GM18505 (cell line): Measurements from ENCODE around the gene FMN2.

Experiments used
- ATAC-seq: cut with Tn5 transposase; IDR thresholded peaks from one replicate; pipeline ENCODE4 v1.9.1; 2021; ENCODE audit not compliant: unreplicated experiment
- POLR2A ChIP-seq: IDR thresholded peaks from 4 replicates; pipeline ENCODE4 v1.6.1; 2011; ENCODE audit warnings: borderline replicate concordance; ENCODE audit not compliant: insufficient read depth, insufficient read length; ENCODE audit errors: extremely low read depth

FMN2 gene

GRCh38 chr1:240280560-240281322, 189.1 kb downstream of the FMN2 start:
- TF ChIP-seq POLR2A = no peak
- no peak for ATAC-seq

GRCh38 chr1:240282061-240282830, 190.6 kb downstream of the FMN2 start:
- no peak for ATAC-seq
- TF ChIP-seq POLR2A = no peak

- no peak for ATAC-seq
- TF ChIP-seq POLR2A = no peak
Measured at GRCh38 chr1:240284656-240285414, 193.2 kb downstream of the FMN2 start.

GRCh38 chr1:240285540-240285939, 193.9 kb downstream of the FMN2 start:
- no peak for ATAC-seq
- TF ChIP-seq POLR2A = no peak

- TF ChIP-seq POLR2A = no peak
- no peak for ATAC-seq
Measured at GRCh38 chr1:240287722-240288121, 196.0 kb downstream of the FMN2 start.

GRCh38 chr1:240293706-240294105, 202.0 kb downstream of the FMN2 start:
- no peak for TF ChIP-seq POLR2A
- no peak for ATAC-seq

GRCh38 chr1:240294566-240294965, 202.9 kb downstream of the FMN2 start:
- ATAC-seq = no peak
- TF ChIP-seq POLR2A = no peak

- TF ChIP-seq POLR2A = no peak
- ATAC-seq = no peak
Measured at GRCh38 chr1:240295811-240296210, 204.1 kb downstream of the FMN2 start.

- ATAC-seq = no peak
- no peak for TF ChIP-seq POLR2A
Measured at GRCh38 chr1:240304466-240304865, 212.8 kb downstream of the FMN2 start.

GRCh38 chr1:240306673-240307072, 215.0 kb downstream of the FMN2 start:
- ATAC-seq = no peak
- no peak for TF ChIP-seq POLR2A

GRCh38 chr1:240308096-240308495, 216.4 kb downstream of the FMN2 start:
- ATAC-seq = no peak
- TF ChIP-seq POLR2A = no peak

GRCh38 chr1:240309769-240310168, 218.1 kb downstream of the FMN2 start:
- TF ChIP-seq POLR2A = no peak
- no peak for ATAC-seq

GRCh38 chr1:240310226-240310925, 218.7 kb downstream of the FMN2 start:
- ATAC-seq = no peak
- no peak for TF ChIP-seq POLR2A
